HG02798 (cell line): ENCODE results near the gene FARP1.
"Not testable (repeated sequence)": the region's sequence is repeated elsewhere in the genome, so short reads cannot be mapped to it uniquely, and the experiment has no call there.

Experiments used
- ATAC-seq: cut with Tn5 transposase; IDR thresholded peaks from one replicate; pipeline ENCODE4 v1.9.1; 2021; ENCODE audit warnings: mild to moderate bottlenecking; ENCODE audit not compliant: unreplicated experiment, poor library complexity

Gene FARP1

GRCh38 chr13:98345107-98345935 is 202.4 kb downstream of the FARP1 start:
- ATAC-seq = no peak

GRCh38 chr13:98346904-98347636 is 204.2 kb downstream of the FARP1 start:
- no peak for ATAC-seq

- ATAC-seq = no peak
These were observed 204.9 kb downstream of the FARP1 start for GRCh38 chr13:98347756-98348155.

- ATAC-seq = no peak
These were observed 205.7 kb downstream of the FARP1 start for GRCh38 chr13:98348466-98349200.

GRCh38 chr13:98349731-98350305 is 206.9 kb downstream of the FARP1 start:
- no peak for ATAC-seq

GRCh38 chr13:98350746-98351330 is 207.9 kb downstream of the FARP1 start:
- ATAC-seq = no peak

GRCh38 chr13:98351636-98352035 is 208.7 kb downstream of the FARP1 start:
- no peak for ATAC-seq

GRCh38 chr13:98352226-98352625 is 209.3 kb downstream of the FARP1 start:
- ATAC-seq = no peak

GRCh38 chr13:98353750-98354149 is 210.9 kb downstream of the FARP1 start:
- no peak for ATAC-seq

GRCh38 chr13:98358937-98359336 is 216.0 kb downstream of the FARP1 start:
- no peak for ATAC-seq

- no peak for ATAC-seq
These were observed 217.7 kb downstream of the FARP1 start for GRCh38 chr13:98360545-98360944.

GRCh38 chr13:98363326-98363725 is 220.4 kb downstream of the FARP1 start:
- no peak for ATAC-seq

GRCh38 chr13:98364179-98364578 is 221.3 kb downstream of the FARP1 start:
- ATAC-seq = no peak

- no peak for ATAC-seq
These were observed 221.8 kb downstream of the FARP1 start for GRCh38 chr13:98364647-98365046.

- no peak for ATAC-seq
These were observed 222.4 kb downstream of the FARP1 start for GRCh38 chr13:98365302-98365701.

GRCh38 chr13:98366010-98366409 is 223.1 kb downstream of the FARP1 start:
- ATAC-seq = no peak

GRCh38 chr13:98366443-98366842 is 223.5 kb downstream of the FARP1 start:
- ATAC-seq = no peak

GRCh38 chr13:98366959-98367358 is 224.1 kb downstream of the FARP1 start:
- ATAC-seq = no peak

GRCh38 chr13:98368019-98368418 is 225.1 kb downstream of the FARP1 start:
- ATAC-seq = no peak

GRCh38 chr13:98369520-98369919 is 226.6 kb downstream of the FARP1 start:
- ATAC-seq = not testable (repeated sequence)
